HG03565 (cell line): ENCODE data around the gene ENTPD6.
A peak's percentile ranks its signal among the peaks of the same experiment; 100 is the strongest.
"Not testable (repeated sequence)": the region's sequence is repeated elsewhere in the genome, so short reads cannot be mapped to it uniquely, and the experiment has no call there.

Source experiments
- ATAC-seq: cut with Tn5 transposase; IDR thresholded peaks from one replicate; pipeline ENCODE4 v1.9.1; 2021; ENCODE audit warnings: mild to moderate bottlenecking, moderate library complexity; ENCODE audit not compliant: unreplicated experiment

ENTPD6 gene

GRCh38 chr20:25240851-25241658, 45.5 kb downstream of the ENTPD6 start:
- not testable (repeated sequence) for ATAC-seq

GRCh38 chr20:25241659-25241955, 46.1 kb downstream of the ENTPD6 start:
- not testable (repeated sequence) for ATAC-seq

DNA sequence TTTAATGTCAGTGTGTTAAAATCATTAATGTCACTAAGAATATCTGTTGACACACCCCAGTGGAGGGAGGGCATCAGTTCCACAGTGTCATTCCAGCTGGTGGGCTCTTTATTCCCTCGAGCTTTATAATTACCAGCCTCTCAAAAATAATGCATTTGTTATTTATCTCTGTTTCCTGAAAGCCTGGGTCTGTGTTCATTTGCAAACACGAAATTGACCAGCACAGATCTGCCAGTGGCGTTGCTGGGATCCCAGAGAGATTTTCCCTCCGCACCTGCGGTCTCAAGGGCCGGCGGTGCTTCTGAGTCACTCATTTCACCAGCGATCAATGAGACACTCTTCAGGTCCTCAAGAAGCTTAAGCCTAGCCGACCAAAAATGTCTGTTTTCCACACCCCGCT, 46.7 kb downstream of the ENTPD6 start:
- ATAC-seq: no peak

GRCh38 chr20:25243416-25243979, 48.0 kb downstream of the ENTPD6 start:
- ATAC-seq: no peak

DNA sequence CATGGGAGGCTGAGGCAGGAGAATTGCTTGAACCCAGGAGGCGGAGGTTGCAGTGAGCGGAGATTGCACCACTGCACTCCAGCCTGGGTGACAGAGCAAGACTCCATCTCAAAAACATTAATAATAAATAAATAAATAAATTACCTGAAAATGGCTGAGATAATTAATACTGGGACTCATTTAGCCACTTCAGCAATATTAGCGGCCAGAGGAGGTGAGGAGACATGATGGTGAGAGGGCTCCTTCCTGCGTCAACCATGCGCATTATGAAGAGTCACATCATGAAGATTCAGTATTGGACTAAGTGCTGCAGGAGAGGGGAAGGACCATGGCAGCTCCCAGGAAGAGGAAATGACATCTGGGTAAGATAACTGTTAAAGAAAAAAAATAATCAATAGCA, 49.5 kb downstream of the ENTPD6 start:
- ATAC-seq: no peak

- ATAC-seq: no peak
Measured at GRCh38 chr20:25245461-25245860, 49.9 kb downstream of the ENTPD6 start.

- no peak for ATAC-seq
Measured at GRCh38 chr20:25246182-25246999, 50.9 kb downstream of the ENTPD6 start.

DNA sequence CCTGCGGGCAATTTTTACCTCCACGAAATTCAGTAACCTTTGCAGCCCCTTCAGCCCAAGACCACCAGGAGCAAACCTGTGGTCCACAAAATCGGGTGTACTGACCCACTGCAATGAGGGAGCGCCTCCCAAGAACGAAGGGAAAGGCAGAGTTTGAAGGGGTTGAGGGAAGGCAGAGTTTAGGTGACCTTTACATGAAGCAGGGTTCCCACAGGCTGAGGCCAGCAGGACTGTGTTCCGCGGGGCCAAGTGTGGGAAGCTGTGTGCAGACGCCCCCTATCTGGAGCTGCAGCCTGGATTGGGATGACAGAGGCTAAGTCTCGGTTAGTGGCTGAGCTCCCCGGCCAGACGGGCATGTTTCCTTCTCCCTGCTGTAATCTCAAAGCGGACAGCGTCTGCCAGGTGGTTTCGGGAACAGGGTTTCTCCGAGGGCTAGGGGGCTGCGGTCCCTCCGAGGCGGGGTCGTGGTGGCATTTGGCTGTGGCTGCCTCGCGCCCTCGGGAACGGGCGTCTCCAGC, 51.5 kb downstream of the ENTPD6 start:
- ATAC-seq: no peak

DNA sequence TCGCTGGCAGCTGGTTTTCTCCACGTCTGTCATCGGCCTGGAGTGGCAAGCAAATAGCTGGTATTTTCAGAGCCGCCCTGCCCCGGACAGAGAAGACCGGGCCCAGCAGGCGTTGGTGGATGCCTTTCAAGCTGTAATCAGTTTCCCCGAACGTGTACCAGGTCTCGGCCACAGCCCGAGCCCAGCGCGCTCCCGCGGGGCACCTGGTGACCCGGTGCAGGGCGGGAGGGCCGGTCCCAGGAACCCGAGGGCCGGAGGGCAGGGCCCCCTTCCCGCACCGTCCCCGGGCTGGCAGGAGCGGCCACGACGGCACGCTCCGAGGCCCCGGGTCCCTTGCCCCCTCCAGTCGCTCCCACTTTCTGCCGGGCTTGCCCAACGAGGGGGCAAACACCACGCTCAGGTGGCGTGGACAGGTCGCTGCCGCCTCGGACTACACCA, 52.0 kb downstream of the ENTPD6 start:
- peak; percentile 20 for ATAC-seq

DNA sequence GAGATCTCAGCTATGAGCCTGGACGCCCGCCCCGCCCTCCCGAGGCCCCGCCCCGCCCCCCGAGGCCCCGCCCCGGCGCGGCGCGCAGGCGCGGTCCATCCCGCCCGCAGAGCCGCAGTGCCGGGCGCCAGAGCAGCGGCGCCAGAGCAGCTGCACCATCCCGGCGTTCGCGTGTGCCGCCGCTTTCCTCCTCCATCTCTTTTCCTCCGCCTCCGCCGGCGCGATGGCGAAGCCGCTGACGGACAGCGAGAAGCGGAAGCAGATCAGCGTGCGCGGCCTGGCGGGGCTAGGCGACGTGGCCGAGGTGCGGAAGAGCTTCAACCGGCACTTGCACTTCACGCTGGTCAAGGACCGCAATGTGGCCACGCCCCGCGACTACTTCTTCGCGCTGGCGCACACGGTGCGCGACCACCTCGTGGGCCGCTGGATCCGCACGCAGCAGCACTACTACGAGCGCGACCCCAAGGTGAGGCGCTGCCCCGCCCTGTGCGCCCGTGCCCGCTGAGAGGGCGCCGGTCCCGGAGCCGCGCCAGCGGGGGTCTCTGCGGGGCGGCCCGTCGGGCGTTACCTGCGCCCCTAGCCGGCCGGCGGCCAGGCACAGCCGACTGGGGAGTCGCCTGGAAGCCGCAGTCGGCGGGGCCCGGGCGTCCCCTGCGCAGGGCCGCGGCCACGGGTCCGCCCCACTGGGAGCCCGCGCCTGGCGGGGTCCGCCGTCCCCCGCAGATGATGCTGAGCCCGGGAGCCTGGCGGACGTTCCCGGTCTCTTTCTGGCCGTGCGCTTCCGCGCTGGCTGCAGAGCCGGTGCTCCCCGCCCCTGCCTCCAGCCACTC, 52.7 kb downstream of the ENTPD6 start, which contains the start of gene PYGB:
TSS of gene PYGB (plus strand) at position 130 of the 830 bp plus-strand sequence. CDS start at position 224, 94 bp downstream.
- peak; percentile 57 for ATAC-seq

- peak; percentile 0 for ATAC-seq
Measured at GRCh38 chr20:25248786-25249172, 53.3 kb downstream of the ENTPD6 start.

- no peak for ATAC-seq
Measured at GRCh38 chr20:25249198-25249931, 53.9 kb downstream of the ENTPD6 start.

- ATAC-seq: no peak
Measured at GRCh38 chr20:25250508-25250907, 55.0 kb downstream of the ENTPD6 start.

- ATAC-seq: no peak
Measured at GRCh38 chr20:25251019-25251418, 55.5 kb downstream of the ENTPD6 start.

DNA sequence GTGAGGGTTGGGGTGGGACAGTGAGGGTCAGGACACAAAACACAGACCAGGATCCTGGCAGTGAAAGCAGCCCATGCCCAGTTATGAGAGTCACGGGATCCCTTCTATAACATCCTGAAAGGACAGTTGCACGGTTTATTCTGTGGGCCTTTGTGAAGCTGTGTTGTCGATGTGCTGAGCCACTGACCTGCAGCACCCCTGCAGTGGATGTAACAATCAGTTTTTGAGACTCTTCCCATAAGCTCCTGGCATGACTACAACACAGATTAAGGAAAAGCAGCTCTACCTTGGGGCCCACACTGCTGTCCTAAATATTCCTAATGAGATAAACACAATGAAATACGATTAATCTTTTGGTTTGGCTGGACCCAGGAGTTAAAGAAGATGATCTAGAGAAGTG, 56.0 kb downstream of the ENTPD6 start:
- no peak for ATAC-seq

GRCh38 chr20:25252230-25252651, 56.7 kb downstream of the ENTPD6 start:
- no peak for ATAC-seq

DNA sequence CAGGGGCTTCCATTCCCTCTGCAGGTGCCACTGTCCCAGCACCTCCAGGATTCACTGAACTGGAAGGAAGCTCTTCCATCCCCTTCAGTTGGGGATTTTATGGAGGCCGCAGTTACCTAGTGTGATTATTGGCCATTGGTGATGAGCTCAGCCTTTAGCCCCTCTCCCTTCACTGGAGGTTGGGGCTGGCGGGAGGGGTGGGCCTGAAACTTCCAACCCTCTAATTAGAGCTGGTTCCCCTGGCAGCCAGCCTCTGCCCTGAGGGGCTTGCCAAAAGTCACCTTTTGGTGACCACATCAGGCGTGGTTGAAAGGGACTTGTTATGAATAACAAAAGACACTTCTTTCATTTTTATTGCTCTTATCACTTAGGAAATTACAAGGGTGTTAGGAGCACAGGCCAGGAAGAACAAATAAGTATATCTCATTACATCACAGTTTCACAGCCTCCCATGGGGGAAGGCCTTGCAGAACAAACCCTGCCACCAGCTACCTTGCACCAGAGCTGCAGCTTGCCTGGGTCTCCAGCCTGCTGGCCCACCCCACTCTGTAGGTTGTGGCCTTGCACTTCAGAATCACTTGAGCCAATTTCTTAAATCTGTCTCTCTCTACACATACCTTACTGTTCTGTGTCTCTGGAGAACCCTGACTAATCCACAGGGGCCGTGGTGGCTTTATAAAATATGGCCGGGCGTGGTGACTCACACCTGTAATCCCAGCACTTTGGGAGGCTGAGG, 57.3 kb downstream of the ENTPD6 start:
- no peak for ATAC-seq

DNA sequence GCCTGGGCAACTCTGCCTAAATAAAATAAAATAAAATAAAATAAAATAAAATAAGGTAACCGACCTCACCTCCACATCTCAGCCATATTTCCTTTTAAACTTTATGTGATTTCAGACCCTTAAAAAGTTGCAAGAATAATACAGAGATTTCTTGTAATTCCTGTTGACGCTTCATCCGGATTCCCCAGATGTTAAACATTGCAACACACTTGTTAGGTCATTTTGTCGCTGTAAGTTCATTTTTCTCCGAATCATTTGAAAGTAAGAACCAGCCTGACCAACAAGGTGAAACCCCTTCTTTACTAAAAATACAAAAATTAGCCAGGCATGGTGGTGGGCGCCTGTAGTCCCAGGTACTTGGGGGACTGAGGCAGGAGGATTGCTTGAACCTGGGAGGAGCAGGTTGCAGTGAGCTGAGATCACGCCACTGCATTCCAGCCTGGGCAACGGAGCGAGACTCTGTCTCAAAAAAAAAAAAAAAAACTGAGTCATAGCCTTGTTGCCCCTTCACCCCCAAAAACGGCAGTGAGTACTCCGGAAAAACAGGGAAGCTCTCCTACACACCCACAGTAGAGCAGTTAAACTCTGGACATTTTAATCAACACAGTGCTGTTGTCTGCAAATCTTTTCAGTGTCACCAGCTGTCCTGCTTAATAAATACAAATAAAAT, 58.2 kb downstream of the ENTPD6 start:
- ATAC-seq: no peak

DNA sequence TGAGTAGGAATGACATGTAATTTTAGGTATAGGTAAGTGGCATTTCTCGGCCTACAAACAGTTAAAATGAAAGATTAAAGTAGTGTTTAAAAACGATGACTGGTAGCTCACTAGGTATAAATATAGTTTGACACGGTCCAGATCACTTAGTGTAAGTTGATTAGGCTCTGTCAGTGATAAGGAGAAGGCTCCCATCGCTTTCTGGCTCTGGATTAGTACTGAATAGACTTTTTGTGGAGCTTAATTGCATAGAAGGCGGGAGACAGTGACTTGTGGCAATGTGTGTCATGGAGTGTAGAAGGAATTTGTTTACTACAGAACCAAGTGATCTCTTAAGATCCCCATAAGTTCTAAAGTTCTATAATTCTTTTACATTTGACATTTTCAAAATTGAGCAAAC, 59.1 kb downstream of the ENTPD6 start:
- ATAC-seq: no peak
